HG03064 (cell line): ENCODE data around the gene SLC8A1.

Experiments
- ATAC-seq: cut with Tn5 transposase; IDR thresholded peaks from one replicate; pipeline ENCODE4 v1.9.1; 2021; ENCODE audit warnings: low read depth; ENCODE audit not compliant: unreplicated experiment

The SLC8A1 gene

DNA sequence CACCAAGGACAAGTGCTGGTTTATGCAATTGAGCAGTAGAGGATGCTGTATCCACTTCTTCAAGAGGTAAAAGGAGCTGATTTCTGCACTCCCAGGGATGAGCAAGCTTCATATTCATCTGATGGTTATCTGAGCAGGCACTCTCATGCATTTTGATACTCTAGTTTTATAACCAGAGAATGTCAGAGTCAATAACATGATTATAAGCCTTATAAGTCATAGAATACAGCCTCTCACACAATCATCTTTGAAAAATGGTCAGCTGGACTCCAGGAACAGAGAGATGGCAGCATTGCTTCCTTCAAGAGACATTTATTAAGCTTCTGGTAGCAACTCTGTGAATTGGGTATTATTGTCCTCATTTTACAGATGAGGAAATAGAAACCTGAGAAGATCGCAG is 167.1 kb downstream of the SLC8A1 start:
- no peak for ATAC-seq

DNA sequence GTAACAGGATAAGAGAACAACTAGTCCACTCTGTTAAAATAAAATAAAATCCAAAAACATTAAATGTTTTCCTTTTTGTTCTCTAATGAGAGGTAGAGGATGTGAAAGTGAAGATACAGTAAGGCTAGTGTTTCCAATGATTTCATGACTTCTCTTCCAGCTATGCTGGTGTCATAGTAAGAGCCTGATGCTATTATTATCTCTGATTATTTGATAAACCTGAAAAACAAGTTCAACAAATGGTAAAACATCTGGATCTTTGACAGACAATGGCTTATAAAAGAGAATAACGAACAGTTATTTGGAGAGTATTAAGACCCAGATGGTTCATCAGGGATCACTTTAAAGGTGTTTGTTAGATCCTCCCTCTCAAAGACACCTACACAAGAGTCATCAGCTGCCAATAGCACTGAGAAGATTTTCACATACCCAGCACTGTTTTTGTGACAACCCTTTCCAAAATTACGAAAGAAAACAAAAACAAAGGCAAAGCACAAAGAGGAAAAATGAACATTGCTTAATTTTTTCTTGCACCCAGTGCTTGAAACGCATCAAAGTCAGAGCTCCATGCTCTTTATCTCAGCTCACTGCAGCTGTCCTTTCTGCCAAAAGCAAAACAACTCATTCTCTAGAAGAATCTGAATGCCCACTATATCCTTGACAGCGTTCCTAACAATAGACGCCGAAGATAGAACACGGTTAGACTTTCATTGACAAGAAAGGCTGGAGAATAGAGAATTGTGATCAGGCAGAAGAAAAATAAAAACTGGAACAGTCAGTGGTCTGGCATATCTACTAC is 168.6 kb downstream of the SLC8A1 start:
- no peak for ATAC-seq

DNA sequence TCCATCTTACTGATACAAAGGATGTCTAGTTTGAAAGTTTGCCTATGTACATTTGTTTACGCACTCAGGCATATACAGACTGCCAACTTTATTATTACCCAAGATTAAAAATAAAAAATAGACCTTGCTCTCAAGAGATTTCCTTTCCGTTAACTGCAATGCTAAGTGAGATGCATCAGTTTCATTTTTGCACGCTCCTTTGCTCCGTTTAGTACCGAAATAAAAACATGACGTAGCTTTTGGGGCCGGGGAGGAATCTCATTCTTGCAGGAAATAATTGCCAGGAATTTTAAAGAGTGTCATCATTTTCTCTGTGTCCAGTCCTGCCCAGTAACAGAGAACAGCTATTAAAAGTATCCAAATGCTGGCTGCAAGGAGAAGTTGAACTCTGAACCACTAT is 169.5 kb downstream of the SLC8A1 start:
- peak; percentile 54 for ATAC-seq

DNA sequence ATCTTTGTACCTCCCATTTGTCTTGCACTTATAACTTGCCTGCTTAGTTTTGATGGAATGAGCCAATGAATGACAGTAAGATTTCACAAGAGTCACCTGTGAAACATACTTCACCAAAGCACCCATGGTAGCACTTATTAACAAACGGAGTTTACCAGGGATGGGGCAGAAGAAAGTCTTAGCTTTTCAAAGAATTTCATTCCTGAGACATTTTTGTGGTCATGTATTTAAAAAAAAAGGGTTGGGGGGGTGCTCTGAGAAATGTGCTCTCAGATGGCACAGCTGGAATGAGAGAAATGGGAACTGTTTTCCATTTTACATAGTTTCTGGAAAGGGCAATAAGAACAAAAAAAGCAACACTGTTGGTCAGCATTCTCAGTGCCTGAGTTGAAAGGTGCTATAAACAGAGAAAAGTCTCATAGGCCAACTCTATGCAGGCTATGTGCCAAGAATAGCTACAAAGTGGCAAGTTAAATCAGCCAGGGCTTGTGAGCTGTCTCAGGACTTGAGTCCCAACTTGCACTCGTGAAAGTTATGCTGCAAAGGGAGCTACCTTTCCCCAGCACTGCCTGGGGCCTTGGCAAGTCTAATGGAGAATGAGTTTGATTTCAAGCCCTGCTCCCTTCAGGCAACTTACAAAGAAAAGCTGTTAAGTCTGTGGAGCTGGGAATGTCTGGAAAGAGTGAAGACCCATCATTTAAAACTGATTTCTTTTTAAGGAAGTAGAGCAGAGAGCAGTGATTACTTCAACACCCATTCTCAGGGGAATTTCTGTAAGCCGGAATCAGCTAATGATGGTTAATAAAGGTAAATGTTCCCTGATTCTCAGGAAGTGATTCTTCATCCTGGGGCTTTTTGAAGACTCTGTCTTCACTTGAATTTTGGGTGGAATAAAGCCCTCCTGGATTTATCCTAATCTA is 170.6 kb downstream of the SLC8A1 start:
- peak; percentile 62 for ATAC-seq

DNA sequence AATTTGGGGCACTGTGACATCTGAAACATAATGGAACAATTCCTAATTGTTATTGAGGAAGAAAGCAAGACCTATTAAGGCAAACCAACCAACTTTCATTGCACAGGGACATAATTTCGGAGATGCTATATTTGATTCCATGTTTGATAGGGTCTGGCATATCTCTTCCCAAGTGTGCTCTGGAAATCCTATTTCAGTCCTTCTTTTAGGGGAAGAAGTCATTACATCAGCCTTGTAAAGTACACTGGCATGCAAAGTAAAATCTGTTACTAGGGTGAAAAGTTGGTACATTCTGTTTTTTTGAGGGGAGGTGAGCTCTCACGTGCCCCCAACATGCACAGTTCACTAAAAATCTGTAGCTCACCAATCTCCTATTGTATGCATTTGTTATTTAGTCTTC is 172.4 kb downstream of the SLC8A1 start:
- no peak for ATAC-seq

DNA sequence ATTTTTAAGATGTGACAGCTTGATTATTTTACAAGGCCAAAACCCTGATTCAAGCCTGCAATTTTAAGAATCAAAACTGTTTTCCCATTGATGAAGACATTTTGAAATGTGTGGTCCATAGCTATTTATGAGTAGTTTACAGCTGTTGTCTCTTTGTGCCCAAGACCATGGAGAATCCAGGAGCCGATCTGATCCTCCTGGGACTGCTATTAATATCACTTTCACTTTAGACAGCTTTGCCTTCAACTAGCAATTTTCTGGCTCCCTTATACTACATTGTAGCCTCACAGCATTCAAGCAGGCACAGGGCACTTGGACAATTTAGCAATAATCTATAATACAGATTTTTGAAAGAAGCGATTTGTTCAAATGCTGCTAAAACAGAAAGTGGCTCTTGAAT is 172.9 kb downstream of the SLC8A1 start:
- ATAC-seq: no peak

DNA sequence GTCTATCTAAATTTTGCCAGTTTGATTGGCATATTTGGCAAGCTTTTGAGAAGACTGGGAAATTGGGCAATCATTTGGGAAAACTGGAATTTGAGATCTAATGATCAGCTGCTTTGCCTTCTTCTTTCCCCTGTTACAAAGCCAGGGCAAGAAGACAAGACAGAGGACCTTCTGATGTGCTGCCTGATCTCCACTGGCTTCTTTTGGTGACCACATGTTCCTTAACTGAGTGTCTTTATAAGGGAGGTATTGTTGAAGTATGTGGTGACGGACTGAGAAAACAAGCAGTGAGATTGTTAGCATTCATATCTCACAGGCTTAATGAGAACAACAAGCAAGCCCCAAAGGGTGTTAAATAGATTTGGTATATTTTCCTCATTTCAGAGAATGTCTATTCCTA is 175.8 kb downstream of the SLC8A1 start:
- ATAC-seq: no peak

DNA sequence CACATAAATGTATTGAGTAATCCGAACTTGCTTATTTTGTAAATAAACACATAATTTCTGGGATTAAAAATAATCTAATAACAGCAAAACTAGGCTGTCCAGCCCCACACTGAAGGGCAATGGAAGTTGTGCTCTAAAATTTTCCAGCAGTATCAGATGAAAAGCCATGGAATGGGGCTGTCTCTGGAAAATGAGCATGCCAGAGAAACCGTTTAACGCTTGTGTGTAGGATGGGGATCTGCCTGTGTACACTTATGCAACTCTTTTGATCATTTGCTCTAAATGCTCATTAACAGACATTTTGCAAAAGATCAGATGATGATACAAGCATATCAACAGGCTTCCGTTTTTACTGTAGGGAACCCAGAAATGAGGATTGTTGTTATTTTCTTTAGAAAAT is 177.6 kb downstream of the SLC8A1 start:
- ATAC-seq: no peak

DNA sequence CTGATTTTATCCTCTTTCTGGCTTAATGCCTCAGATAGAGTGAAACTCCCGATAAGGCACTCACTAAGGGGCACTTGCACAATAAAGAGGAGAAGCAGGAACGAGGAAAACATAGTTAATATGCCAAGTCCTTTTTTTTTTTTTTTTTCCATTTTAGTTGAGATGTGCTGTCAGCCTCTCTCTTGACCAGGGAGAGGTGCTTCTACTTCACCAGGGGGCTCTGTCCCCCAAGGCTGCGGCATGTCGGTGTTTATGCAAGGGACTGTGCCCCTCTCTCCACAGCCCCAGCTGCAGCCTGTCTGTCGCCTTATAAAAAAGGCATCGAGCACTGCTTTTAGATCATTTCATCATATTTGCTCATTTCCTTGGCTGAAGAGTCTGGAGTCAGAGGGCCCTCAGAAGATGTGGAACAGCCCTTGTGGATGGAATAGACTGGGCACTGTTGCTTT is 178.1 kb downstream of the SLC8A1 start:
- no peak for ATAC-seq

DNA sequence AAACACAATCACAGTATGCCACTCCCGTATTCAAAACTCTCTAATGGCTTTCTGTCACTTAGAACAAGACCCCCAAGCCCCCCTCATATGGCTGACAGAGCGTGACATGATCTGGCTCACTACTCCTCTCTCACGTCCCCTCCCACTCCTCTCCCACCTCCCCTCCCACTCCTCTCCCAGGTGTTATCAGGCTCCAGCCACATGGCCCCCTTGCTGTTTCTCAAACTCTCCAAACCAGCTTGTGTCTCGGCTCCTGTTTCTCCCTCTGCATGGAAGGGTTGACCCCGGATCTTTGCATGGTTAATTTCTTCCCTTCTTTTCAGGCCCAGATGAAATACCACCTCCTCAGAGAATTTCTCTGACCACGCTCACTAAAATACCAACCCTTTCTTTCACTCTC is 180.8 kb downstream of the SLC8A1 start:
- no peak for ATAC-seq

DNA sequence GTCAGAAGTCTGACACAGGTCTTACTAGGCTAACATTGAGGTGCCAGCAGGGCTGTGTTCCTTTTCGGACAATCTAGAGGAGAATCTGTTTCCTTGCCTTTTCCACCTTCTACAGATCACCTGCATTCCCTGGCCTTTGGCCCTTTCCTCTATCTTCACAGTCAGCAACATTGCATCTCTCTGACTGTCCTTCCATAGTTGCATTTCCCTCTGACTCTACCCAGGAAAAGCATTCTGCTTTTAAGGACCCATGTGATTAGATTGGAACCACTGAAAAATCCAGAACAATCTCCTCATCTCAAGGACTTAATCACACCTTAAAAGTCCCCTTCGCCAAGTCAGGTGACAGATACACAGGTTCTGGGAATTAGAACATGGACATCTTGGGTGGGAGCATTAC is 181.5 kb downstream of the SLC8A1 start:
- ATAC-seq: no peak

DNA sequence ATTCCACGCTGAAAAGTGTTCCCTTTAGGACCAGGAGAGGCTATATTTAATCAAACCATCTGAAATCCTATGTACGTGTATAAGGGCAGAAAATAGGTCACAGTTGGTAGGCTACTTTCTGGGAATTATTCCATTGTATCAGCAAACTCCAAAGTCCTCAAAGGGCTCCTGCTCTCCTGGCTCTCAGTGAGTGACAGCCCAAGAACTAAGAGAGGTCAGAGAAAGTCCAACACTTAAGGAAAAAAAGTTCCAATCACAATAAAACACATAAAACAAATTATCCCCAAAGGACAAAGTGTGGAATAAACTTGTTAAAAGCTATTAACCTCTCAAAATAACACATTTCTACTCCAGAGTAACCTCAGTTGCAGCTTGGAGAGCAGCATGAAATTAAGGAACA is 183.3 kb downstream of the SLC8A1 start:
- ATAC-seq: no peak

DNA sequence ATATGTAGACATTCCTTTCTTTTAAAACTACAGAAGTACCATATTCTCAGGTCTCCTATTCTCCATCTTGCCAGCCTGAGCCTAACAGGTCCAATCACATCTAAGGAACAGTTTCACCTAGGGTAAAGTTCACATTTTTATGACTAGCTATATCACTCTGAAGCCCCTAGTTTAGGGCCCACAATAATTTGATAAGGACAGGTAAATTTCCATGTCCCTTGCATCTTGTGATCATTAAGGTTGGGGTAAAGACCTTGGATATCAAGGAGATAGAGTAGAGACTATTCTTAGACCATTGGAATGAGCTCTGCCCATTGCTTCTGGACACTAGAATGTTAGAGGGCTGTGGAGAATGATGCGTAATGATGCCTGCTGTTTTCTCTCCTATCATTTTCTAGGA is 185.7 kb downstream of the SLC8A1 start:
- ATAC-seq: no peak

DNA sequence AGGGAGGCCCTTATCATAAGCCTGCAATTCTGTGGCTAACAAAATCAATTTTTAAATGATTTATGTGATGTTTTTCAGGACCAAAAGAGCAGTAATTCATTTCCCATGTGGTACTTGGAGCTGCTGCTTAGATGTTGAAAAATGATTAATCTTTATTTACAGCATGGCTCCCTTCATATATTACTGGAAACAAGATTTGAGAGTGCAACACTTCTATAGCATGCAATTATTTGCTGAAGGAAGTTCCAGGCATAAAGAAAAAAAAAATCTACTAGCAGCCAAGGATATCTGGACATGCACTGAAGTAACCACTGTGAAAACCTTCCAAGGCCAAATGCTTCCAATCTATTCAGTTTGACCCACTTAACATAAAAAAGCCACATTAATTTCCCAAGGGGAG is 186.3 kb downstream of the SLC8A1 start:
- ATAC-seq: no peak

DNA sequence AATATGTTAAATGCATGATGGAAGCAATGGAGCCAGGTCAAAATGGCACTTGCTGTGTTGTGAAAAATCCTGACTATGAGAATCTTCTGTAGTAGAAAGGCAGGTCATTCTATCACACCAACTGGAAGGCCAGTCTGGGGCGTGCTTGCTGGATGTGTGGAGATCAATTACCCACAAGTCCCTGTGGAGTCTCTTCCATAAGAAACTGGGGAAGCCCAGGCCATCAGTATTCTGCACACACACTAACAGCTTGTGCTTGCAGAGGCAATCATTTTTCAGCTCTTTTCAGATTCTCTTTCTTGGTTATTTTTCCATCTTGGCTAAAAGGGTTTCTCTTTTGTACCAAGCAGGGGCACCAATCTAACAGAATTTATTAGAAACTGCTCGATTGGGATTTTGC is 190.8 kb downstream of the SLC8A1 start:
- no peak for ATAC-seq

DNA sequence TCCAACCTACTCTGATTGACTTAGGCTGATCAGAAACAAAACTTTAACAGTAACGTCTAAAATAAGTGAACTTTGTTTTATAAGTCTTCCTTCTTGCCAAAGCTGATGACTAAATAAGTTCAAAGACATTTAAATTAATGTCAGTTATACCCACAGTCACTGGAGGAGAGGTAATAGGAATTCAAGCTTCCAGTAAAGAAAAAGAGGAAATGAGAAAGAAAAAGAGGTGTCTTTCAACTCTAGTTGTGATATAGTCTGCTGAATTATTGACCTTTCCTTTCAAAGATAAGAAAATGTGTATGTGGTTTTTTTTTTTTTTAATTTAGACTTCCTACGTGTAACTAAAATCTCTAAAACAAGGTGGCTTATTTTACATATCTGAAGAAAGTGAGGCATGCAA is 191.5 kb downstream of the SLC8A1 start:
- no peak for ATAC-seq

DNA sequence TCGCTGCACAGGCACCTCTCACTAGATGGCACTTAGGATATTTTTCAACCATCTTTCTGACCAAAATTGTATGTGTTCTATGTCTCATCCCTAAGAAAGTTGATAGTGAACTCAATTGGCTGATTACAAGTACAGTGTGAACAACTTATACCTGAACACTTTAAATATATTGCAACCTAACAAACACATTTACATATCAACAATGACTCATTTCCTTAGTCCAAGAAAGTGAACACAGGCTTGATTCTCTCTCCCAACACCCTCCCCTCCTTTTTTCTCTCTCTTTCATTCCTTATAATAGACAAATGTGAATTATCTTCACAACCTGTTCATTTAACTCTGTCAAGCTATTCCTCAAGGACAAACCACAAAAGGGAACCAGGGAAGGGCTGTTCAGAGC is 192.0 kb downstream of the SLC8A1 start:
- ATAC-seq: no peak

DNA sequence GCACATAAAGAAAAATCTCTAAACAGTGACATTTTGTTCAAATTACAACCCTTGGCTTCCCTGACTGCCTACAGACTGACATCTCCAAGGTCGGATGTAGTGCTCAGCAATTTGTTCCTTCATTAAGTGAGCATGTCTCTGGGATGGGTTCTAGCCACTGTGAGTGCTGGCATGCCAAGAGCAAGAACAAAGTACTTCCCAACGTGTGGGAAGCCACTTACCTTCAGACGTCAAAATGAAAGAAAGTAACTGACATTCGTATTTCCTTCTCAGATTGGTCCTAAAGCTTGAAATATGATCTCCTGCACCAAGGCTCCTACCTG is 193.8 kb downstream of the SLC8A1 start:
- no peak for ATAC-seq

DNA sequence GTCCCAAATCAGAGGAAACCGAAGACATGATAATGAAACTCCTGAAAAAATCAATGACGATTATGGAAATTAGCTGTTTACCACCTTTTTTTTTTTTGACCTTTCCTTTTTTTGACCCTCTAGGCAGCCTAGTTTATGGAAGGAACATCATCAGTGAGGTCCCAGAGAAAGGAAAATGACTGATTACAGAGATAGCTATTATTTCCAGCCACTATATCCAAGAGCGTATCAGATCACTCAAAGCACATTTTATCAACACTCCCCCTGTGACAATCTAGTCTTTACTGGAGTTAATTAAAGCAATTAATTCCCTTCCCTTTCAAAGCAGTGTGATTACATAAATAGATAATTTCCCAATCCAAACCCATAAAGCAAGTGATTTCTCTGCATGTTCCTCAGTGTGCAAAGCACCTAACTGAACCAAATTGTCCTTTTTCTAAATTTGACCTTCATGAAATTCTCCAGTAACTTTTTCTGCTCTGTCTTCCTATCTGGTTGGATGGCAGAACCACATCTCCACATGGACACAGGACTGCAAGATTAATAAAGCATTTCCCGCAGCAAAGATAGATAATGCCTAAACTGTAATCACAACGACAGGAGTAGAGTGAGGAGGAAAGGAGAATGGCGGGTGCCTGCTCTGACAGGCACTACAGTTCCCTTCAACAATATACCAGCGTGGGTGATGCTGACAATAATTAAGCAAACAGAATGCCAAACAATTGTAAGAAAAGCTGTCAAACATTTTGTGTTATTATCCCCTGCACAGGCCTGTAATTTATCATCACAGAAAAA is 194.4 kb downstream of the SLC8A1 start:
- no peak for ATAC-seq

DNA sequence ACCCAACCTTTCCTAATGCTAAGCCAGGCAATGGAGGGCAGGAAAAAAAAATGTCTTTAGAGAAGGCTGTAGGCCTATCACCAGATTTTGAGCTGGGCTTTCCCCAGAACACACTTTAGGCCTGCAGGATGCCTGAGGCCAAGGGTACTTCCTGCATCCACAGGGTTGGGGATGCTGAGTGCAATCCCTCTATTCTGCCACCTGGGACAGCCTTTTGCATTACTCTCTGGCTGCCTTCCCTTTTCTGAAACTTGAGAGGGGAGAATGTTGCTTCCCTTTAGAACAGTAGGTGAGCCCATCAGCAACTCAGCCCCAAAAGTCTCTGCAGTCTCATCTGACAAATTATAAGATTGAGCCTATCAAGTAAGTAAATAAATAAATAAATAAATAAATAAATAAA is 195.2 kb downstream of the SLC8A1 start:
- ATAC-seq: no peak

DNA sequence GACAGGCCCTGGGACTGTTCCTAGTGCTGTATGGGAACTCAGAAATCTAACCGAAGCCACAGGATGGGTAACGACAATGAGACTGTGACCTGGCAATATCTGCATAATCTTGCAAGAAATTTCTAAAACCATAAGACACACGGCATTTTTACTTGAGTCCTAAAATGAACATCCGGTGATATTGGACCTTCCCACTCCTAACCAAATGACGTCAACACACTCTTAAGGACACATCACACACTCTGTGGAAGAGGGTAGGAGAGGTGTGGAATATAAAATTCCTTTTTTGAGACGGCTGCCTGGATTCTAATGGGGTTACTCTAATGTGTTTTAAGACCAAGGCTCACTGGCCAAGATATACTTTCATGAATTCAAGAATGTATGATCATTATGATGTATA is 195.9 kb downstream of the SLC8A1 start:
- no peak for ATAC-seq
